ENCODE measurements around the gene PCDHA5.
"Not testable (repeated sequence)": the region's sequence is repeated elsewhere in the genome, so short reads cannot be mapped to it uniquely, and the experiment has no call there.

- TF ChIP-seq, protein P1, sequence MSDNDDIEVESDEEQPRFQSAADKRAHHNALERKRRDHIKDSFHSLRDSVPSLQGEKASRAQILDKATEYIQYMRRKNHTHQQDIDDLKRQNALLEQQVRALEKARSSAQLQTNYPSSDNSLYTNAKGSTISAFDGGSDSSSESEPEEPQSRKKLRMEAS (IDR thresholded peaks at IDR 0.05), result not testable (repeated sequence)
- TF ChIP-seq, protein P2, sequence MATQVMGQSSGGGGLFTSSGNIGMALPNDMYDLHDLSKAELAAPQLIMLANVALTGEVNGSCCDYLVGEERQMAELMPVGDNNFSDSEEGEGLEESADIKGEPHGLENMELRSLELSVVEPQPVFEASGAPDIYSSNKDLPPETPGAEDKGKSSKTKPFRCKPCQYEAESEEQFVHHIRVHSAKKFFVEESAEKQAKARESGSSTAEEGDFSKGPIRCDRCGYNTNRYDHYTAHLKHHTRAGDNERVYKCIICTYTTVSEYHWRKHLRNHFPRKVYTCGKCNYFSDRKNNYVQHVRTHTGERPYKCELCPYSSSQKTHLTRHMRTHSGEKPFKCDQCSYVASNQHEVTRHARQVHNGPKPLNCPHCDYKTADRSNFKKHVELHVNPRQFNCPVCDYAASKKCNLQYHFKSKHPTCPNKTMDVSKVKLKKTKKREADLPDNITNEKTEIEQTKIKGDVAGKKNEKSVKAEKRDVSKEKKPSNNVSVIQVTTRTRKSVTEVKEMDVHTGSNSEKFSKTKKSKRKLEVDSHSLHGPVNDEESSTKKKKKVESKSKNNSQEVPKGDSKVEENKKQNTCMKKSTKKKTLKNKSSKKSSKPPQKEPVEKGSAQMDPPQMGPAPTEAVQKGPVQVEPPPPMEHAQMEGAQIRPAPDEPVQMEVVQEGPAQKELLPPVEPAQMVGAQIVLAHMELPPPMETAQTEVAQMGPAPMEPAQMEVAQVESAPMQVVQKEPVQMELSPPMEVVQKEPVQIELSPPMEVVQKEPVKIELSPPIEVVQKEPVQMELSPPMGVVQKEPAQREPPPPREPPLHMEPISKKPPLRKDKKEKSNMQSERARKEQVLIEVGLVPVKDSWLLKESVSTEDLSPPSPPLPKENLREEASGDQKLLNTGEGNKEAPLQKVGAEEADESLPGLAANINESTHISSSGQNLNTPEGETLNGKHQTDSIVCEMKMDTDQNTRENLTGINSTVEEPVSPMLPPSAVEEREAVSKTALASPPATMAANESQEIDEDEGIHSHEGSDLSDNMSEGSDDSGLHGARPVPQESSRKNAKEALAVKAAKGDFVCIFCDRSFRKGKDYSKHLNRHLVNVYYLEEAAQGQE (IDR thresholded peaks at IDR 0.05; ENCODE audit: low read depth), result not testable (repeated sequence)
- not testable (repeated sequence) for TF ChIP-seq TCF12 (IDR thresholded peaks at IDR 0.05; ENCODE audit: low read depth); EGR1 (IDR thresholded peaks at IDR 0.05); EP300 (IDR thresholded peaks at IDR 0.05; ENCODE audit: borderline replicate concordance)
These were observed 27.0 kb downstream of the PCDHA5 start, which contains the start of gene PCDHA9 for GRCh38 chr5:140848139-140849102.
